NT2/D1 (cell line): ENCODE measurements around the gene SLC22A31.

Experiments used
- YY1 ChIP-seq: IDR thresholded peaks from 2 replicates; pipeline ENCODE4 v1.6.1; 2011; ENCODE audit not compliant: insufficient read length, insufficient read depth
- ZNF274 ChIP-seq: IDR thresholded peaks from 2 replicates; pipeline ENCODE4 v1.6.1; 2011; ENCODE audit warnings: mild to moderate bottlenecking, low read depth, low read length

- no peak for TF ChIP-seq ZNF274
- no peak for TF ChIP-seq YY1
These were observed 8.5 kb downstream of the SLC22A31 start for GRCh38 chr16:89191901-89192185.
